IgD-negative memory B cell (primary cell): ENCODE results near the gene CD320. TPM values are rescaled to one million over a fixed set of nuclear protein-coding genes. Genes with fewer than 3 reads are reported as not detected.
"Not testable (repeated sequence)": the region's sequence is repeated elsewhere in the genome, so short reads cannot be mapped to it uniquely, and the experiment has no call there.

Source experiments
- H3K27ac Mint-ChIP-seq, 3 donors: one replicate each; pipeline ENCODE4 v1.8.0; 2020 to 2022; ENCODE audit warnings: mild to moderate bottlenecking in 3 of 3, mixed read lengths in 3 of 3, moderate library complexity in 1 of 3
- H3K27me3 Mint-ChIP-seq: one replicate; pipeline ENCODE4 v1.8.0; 2021; ENCODE audit warnings: mixed read lengths
- H3K36me3 Mint-ChIP-seq: one replicate; pipeline ENCODE4 v1.8.0; 2020; ENCODE audit warnings: mild to moderate bottlenecking, mixed read lengths
- H3K4me1 Mint-ChIP-seq, 3 donors: one replicate each; pipeline ENCODE4 v1.8.0; 2020 to 2022; ENCODE audit warnings: mixed read lengths in 3 of 3, mild to moderate bottlenecking in 1 of 3
- H3K4me3 Mint-ChIP-seq, 4 donors: one replicate each; pipeline ENCODE4 v1.8.0; 2020 to 2022; ENCODE audit warnings: mild to moderate bottlenecking in 4 of 4, mixed read lengths in 4 of 4, moderate library complexity in 3 of 4
- H3K9me3 Mint-ChIP-seq, 3 donors: one replicate each; pipeline ENCODE4 v1.8.0; 2020 to 2021; ENCODE audit warnings: mixed read lengths in 3 of 3, mild to moderate bottlenecking in 1 of 3
- polyA plus RNA-seq: library from polyadenylated mRNA; unstranded; fragments of 300-500 nt; fragmentation: Illumina TruSeq; gene quantifications from one replicate; pipeline ENCODE4 v1.2.3, GENCODE V29; 2021

The CD320 gene
- polyA plus RNA-seq, 1 donor from 2014 or later, result 34.4 TPM

DNA sequence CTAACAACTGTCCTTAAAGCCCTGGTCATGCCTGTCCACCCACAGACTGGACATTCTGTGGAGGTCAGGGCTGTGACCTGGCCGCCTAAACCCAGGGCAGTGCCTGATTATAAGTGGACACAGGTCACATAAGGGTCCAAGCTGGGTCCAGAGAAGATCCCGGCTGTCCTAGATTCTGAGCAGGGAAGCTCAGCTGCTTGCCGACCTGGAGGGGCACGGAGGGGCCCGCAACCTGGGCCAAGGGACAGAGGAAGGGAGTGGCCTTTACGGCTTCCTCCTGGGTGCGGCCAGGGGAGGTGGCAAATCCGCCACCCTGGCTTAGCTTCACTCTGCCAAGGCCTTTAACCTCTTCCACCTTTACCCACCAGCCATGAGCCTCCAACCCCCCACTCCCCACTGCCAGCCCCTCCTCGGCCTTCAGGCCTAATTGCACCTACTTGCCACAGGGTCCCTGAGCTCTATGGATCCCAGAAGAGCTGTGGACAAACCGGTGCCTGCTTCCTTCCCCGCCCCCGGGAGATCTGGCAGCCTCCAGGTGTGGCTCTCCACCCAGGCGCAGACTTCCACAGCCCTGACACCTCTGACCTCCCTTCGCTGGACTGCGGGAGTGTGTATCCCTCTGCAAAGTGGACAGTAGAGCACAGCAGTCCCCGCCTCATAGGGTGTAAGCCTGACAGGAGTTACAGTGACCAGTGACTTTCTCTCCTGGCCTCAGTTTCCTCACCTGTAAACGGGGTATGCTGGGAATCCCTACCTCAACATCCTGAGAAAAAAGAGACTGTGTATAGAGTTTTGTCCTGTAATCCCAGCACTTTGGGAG lies 1.7 kb downstream of the CD320 start:
- H3K27me3 Mint-ChIP-seq, result no peaks in the 10 kb centered on the region
- H3K36me3 Mint-ChIP-seq, result peaks cover 2% of the 10 kb centered on the region
- peak overlapping the region; percentile 57 to 89 (median 85) for H3K27ac Mint-ChIP-seq
- H3K4me1 Mint-ChIP-seq, result peaks cover 15 to 24% (median 18%) of the 10 kb centered on the region in 3 donors
- no peaks in the 10 kb centered on the region for H3K9me3 Mint-ChIP-seq
- peak overlapping the region; percentile 86 to 98 (median 92) for H3K4me3 Mint-ChIP-seq

DNA sequence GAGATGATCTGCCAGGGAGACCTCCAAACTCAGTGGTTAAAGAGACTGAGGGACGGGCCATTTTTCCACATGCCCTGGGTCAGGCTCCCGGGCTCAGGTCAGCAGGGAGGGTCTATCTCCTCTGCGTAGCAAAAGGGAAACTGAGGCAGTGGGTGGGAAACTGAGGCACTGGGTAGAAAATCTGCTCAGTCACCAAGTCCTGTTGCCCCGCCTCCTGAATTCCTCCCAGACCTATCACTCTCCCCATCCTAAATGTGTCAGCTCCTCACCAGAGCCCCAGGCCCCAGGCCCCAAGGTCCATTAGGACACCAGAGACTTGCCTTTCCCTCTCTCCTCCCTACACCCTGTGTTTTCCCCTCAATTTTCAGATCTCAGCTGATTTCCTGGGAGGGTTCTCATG lies 2.4 kb downstream of the CD320 start:
- Mint-ChIP-seq H3K27ac (peak overlapping the region in 2 of 3 donors; percentile 57 to 85), H3K4me1 (peaks cover 15 to 24% (median 18%) of the 10 kb centered on the region in 3 donors), H3K27me3 (no peaks in the 10 kb centered on the region), H3K4me3 (peak overlapping the region in 2 of 4 donors; percentile 30 to 91), H3K36me3 (peaks cover 2% of the 10 kb centered on the region), H3K9me3 (no peaks in the 10 kb centered on the region)

DNA sequence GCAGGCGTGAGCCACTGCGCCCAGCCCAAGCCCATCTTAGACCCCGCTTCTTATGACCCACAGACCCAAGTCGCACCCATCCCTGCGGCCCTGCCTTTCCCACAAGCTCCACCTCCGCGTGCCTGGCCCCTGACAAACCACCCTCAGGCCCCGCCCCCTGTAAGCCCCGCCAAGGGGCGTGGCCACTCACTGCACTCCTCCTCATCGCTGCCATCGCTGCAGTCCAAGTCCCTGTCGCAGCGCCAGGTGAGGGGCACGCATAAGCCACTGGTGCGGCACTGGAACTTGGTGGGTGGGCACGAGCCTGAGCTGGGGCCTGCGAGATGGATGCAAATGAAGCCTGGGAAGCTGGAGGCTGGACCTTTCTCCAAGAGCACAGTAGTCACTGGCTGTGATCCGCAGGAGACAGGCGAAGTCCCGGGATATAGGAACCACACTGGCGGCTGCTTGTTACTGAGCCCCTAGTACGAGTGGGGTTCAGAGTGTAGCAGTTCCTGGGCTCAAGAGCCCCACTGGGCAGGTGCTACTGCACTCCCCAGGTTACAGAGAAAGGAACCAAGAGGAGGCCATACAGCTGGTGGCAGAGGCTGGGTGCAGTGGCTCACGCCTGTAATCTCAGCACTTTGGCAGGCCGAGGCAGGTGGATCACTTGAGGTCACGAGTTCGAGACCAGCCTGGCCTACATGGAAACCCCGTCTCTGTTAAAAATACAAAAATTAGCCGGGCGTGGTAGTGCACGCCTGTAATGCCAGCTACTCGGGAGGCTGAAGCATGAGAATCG lies 3.1 kb downstream of the CD320 start:
- Mint-ChIP-seq H3K27me3 (no peaks in the 10 kb centered on the region), H3K27ac (no peak overlapping the region), H3K9me3 (no peaks in the 10 kb centered on the region), H3K4me3 (peak overlapping the region in 1 of 4 donors; percentile 91), H3K4me1 (peaks cover 15 to 24% (median 18%) of the 10 kb centered on the region in 3 donors), H3K36me3 (peaks cover 2% of the 10 kb centered on the region)

DNA sequence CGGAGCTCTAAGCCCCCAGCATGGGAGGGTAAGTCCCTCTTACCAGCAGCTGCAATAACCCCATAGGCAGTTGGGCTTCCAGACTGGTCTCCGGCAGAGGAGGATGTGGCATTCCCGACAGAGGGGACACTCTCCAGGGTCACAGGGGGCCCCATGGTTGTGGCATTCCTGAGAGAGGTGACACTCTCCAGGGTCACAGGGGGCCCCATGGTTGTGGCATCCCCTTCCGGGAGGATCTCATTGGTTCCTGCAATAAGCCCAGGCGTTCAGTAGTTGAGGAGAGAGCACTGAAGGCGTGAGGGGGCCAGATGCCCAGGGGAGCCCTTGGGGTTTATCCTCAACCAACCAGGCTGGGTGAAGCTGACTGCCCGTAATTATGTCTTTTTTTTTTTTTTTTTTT lies 5.4 kb downstream of the CD320 start:
- H3K9me3 Mint-ChIP-seq, result no peaks in the 10 kb centered on the region
- H3K4me3 Mint-ChIP-seq, result no peak overlapping the region
- peaks cover 6 to 14% (median 12%) of the 10 kb centered on the region in 3 donors for H3K4me1 Mint-ChIP-seq
- H3K36me3 Mint-ChIP-seq, result peaks cover 2% of the 10 kb centered on the region
- H3K27me3 Mint-ChIP-seq, result no peaks in the 10 kb centered on the region
- no peak overlapping the region for H3K27ac Mint-ChIP-seq

- no peak overlapping the region for H3K4me3 Mint-ChIP-seq
- H3K36me3 Mint-ChIP-seq, result peaks cover 2% of the 10 kb centered on the region
- H3K4me1 Mint-ChIP-seq, result peaks cover 2 to 10% (median 9%) of the 10 kb centered on the region in 3 donors
- no peaks in the 10 kb centered on the region for H3K9me3 Mint-ChIP-seq
- H3K27ac Mint-ChIP-seq, result no peak overlapping the region
- H3K27me3 Mint-ChIP-seq, result no peaks in the 10 kb centered on the region
Measured at GRCh38 chr19:8302357-8302691, 5.8 kb downstream of the CD320 start.

DNA sequence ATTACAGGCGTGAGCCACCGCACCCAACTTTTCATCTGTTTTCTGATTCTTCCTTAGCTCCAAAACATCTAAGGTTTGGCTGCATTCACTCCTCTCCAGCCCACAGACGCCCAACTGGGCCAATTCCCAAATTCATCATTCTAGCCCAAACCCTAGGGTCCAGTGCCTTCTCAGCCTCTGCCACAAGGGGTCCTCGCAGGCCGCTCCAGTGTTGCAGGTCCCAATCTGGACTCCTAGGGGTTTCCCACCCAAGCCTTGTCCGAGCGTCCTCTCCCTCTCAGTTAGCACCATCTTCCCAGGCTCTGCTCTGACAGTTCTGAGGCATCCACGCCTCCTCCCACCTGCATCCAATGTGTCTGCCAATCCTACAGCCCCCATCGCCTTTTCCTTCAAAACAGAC lies 16.8 kb downstream of the CD320 start:
- not testable (repeated sequence) for H3K4me3 Mint-ChIP-seq, H3K27me3 Mint-ChIP-seq

GRCh38 chr19:8276508-8276907 lies 31.6 kb downstream of the CD320 start:
- not testable (repeated sequence) for H3K27me3 Mint-ChIP-seq, H3K4me3 Mint-ChIP-seq, H3K9me3 Mint-ChIP-seq, H3K36me3 Mint-ChIP-seq, H3K27ac Mint-ChIP-seq, H3K4me1 Mint-ChIP-seq

More for the DNA sequence above, 16.8 kb downstream of the CD320 start:
- H3K9me3 Mint-ChIP-seq, H3K4me1 Mint-ChIP-seq, H3K36me3 Mint-ChIP-seq, H3K27ac Mint-ChIP-seq: not testable (repeated sequence)

- Mint-ChIP-seq H3K9me3 (no peaks in the 10 kb centered on the region), H3K36me3 (no peaks in the 10 kb centered on the region), H3K4me3 (peak overlapping the region; percentile 68 to 94 (median 91)), H3K27ac (peak overlapping the region; percentile 86 to 99 (median 97)), H3K4me1 (peaks cover 11 to 16% (median 14%) of the 10 kb centered on the region in 3 donors), H3K27me3 (no peaks in the 10 kb centered on the region)
Measured at GRCh38 chr19:8269724-8270123, 38.4 kb downstream of the CD320 start.

GRCh38 chr19:8265872-8266271 lies 42.3 kb downstream of the CD320 start:
- Mint-ChIP-seq H3K4me1 (peaks cover 11 to 16% (median 14%) of the 10 kb centered on the region in 3 donors), H3K4me3 (peak overlapping the region in 3 of 4 donors; percentile 19 to 75 (median 46)), H3K36me3 (peaks cover 4% of the 10 kb centered on the region), H3K9me3 (no peaks in the 10 kb centered on the region), H3K27ac (peak overlapping the region in 2 of 3 donors; percentile 67 to 68), H3K27me3 (no peaks in the 10 kb centered on the region)

GRCh38 chr19:8264248-8264647 lies 43.9 kb downstream of the CD320 start:
- not testable (repeated sequence) for H3K36me3 Mint-ChIP-seq, H3K27me3 Mint-ChIP-seq, H3K4me3 Mint-ChIP-seq, H3K9me3 Mint-ChIP-seq, H3K4me1 Mint-ChIP-seq
- H3K27ac Mint-ChIP-seq, result peak overlapping the region in 2 of 3 donors; percentile 46 to 76

DNA sequence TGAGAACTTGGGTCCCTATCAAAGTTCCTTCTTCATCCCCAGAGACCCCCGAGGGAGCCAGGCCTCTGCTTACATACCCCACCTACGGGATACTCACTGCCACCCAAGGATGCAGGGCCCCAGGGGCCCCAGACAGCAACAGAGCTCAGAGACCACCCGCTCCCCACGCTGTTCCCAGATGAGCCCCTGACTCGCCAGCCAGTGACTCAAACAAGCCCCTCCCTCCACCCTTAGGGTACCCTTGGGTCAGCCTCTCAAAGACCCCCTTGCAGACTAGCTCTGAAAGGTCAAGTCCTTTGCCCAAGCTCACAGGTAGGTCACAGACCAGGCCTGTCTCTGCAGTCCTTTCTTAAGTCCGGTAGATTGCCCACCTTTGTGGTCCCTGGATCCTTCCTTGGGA lies 45.7 kb downstream of the CD320 start:
- Mint-ChIP-seq H3K27ac (no peak overlapping the region), H3K9me3 (no peaks in the 10 kb centered on the region), H3K36me3 (peaks cover 4% of the 10 kb centered on the region), H3K27me3 (no peaks in the 10 kb centered on the region), H3K4me3 (no peak overlapping the region), H3K4me1 (peaks cover 0 to 1% (median 0%) of the 10 kb centered on the region in 3 donors)

GRCh38 chr19:8261881-8262280 lies 46.3 kb downstream of the CD320 start:
- Mint-ChIP-seq H3K27ac (no peak overlapping the region), H3K27me3 (no peaks in the 10 kb centered on the region), H3K36me3 (peaks cover 4% of the 10 kb centered on the region), H3K4me3 (no peak overlapping the region), H3K4me1 (no peaks in the 10 kb centered on the region), H3K9me3 (no peaks in the 10 kb centered on the region)

DNA sequence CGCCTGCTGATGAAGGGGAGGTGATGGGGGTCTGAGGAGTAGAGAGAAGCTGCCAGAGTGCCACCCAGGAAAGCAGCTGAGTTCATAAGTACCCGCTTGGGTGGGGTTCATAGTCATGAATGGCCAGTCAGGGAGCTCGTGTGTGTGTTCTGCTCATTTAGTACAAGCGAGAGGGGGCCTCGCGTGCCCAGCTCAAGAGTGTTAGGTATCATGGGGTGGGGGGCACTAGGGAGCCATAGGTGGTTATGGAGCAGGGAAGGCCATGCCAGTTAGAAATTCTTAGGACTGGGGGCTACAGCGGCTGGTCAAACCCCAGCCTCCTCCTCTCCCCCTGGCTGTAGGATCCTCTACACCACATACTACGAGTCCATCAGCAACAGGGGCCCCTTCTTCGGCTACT lies 46.8 kb downstream of the CD320 start:
- Mint-ChIP-seq H3K4me3 (no peak overlapping the region), H3K36me3 (peaks cover 4% of the 10 kb centered on the region), H3K4me1 (no peaks in the 10 kb centered on the region), H3K27me3 (no peaks in the 10 kb centered on the region), H3K27ac (no peak overlapping the region), H3K9me3 (no peaks in the 10 kb centered on the region)

GRCh38 chr19:8259922-8260247 lies 48.3 kb downstream of the CD320 start:
- Mint-ChIP-seq H3K36me3 (peaks cover 4% of the 10 kb centered on the region), H3K27me3 (no peaks in the 10 kb centered on the region), H3K4me1 (no peaks in the 10 kb centered on the region), H3K9me3 (no peaks in the 10 kb centered on the region), H3K4me3 (peak overlapping the region in 1 of 4 donors; percentile 70), H3K27ac (peak overlapping the region in 1 of 3 donors; percentile 56)

DNA sequence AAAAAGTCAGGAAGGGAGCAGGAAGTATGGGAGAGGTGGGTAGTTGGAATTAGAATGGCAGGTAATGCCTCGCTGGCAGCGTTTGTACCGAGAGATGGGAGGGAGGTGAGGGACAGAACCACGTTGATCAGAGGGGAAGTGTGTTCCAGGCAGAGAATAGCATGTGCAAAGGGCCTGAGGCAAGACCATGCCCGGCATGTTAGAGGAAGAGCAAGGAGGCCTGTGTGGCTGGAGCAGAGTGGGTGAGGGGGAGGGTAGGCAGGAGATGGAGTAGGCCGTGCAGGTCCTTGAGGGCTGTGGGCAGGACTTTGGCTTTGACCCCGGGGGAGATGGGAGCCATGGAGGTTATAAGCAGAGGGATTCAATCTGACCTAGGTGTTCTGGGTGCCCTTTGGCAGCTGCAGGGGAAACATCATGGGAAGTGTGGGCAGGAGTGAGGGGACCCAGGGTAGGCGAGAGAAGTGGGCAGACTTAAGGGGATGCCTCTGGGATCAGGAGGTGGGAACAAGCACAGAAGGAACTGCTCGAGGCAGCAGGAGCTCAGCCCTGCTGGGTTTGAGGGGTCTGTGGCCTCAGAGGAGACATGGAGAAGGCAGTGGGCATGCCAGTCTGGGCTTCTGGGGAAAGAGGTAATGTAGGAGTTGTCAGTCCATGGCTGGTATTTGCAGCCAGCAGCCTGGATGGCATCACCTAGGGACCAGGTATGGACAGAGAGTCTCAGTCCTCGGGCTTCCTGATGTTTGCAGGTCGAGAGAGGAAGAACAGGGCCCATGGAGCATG lies 48.8 kb downstream of the CD320 start:
- H3K4me1 Mint-ChIP-seq, result no peaks in the 10 kb centered on the region
- no peaks in the 10 kb centered on the region for H3K9me3 Mint-ChIP-seq
- peaks cover 3% of the 10 kb centered on the region for H3K36me3 Mint-ChIP-seq
- H3K27ac Mint-ChIP-seq, result peak overlapping the region in 1 of 3 donors; percentile 56
- no peaks in the 10 kb centered on the region for H3K27me3 Mint-ChIP-seq
- H3K4me3 Mint-ChIP-seq, result peak overlapping the region in 1 of 4 donors; percentile 70
